Calu3 (cell line): ENCODE data around the gene CDYL2. TPM values are rescaled to one million over a fixed set of nuclear protein-coding genes. Genes with fewer than 3 reads are reported as not detected.

Experiments used
- BruUV-seq: library from RNA; stranded (reverse); fragments of 400-500 nt; replicated peaks from 2 replicates; lab custom pipeline; 2021; lab: Mats Ljungman, UMichigan
- CTCF ChIA-PET: fragments of 300-600 bp; sonication (Branson Sonifier 250); formaldehyde crosslinking; loops from one replicate; lab custom pipeline; 2022; ENCODE audit warnings: antibody characterized with exemption; lab: Charles Lee
- DNase-seq: peaks from one replicate; pipeline ENCODE4 v3.0.0; 2022
- H3K27ac Mint-ChIP-seq: one replicate; pipeline ENCODE4 v1.8.0; 2022; ENCODE audit warnings: mixed read lengths; ENCODE audit not compliant: unreplicated experiment
- H3K27me3 Mint-ChIP-seq: one replicate; pipeline ENCODE4 v1.8.0; 2022; ENCODE audit warnings: mixed read lengths; ENCODE audit not compliant: unreplicated experiment
- H3K36me3 Mint-ChIP-seq: one replicate; pipeline ENCODE4 v1.8.0; 2022; ENCODE audit warnings: mild to moderate bottlenecking, moderate library complexity, mixed read lengths; ENCODE audit not compliant: insufficient read depth, unreplicated experiment
- H3K4me1 Mint-ChIP-seq: one replicate; pipeline ENCODE4 v1.8.0; 2022; ENCODE audit warnings: mild to moderate bottlenecking, low read depth, mixed read lengths; ENCODE audit not compliant: unreplicated experiment
- H3K4me3 Mint-ChIP-seq: one replicate; pipeline ENCODE4 v1.8.0; 2022; ENCODE audit warnings: mild to moderate bottlenecking, low read depth, moderate library complexity, mixed read lengths; ENCODE audit not compliant: unreplicated experiment
- H3K9me3 Mint-ChIP-seq: one replicate; pipeline ENCODE4 v1.8.0; 2022; ENCODE audit warnings: low read depth, mixed read lengths; ENCODE audit not compliant: unreplicated experiment
- CTCF ChIP-seq: fragments of 200-600 bp; IDR thresholded peaks from one replicate; pipeline ENCODE4 v1.8.0; 2022; ENCODE audit warnings: antibody characterized with exemption; ENCODE audit not compliant: unreplicated experiment
- intact Hi-C: fragments of 100-400 bp; cut with micrococcal nuclease; formaldehyde crosslinking; loops from one replicate; pipeline ENCODE4 v1.10.0; 2022; ENCODE audit not compliant: unreplicated experiment
- total RNA-seq: library from RNA; stranded (reverse); gene quantifications from 2 replicates; pipeline ENCODE4 v1.2.3, GENCODE V29; 2022

Gene CDYL2
- total RNA-seq, 1 experiment from 2014 or later, result 1.0 TPM

- CTCF ChIA-PET, result no interaction called here
- peaks cover 8% of the 10 kb centered on the region for H3K9me3 Mint-ChIP-seq
- H3K27ac Mint-ChIP-seq, result no peak overlapping the region
- no peaks in the 10 kb centered on the region for H3K4me1 Mint-ChIP-seq
- H3K4me3 Mint-ChIP-seq, result no peak overlapping the region
- H3K27me3 Mint-ChIP-seq, result no peaks in the 10 kb centered on the region
- no peak for TF ChIP-seq CTCF
- BruUV-seq, result no TSS peak
- DNase-seq, result no peak
- no peaks in the 10 kb centered on the region for H3K36me3 Mint-ChIP-seq
- intact Hi-C loops, result no loop called here
These were observed 172.8 kb downstream of the CDYL2 start for GRCh38 chr16:80631581-80631980.

GRCh38 chr16:80628254-80628653, 176.1 kb downstream of the CDYL2 start:
- no TSS peak for BruUV-seq
- no peak overlapping the region for H3K27ac Mint-ChIP-seq
- TF ChIP-seq CTCF, result no peak
- intact Hi-C loops, result no loop called here
- DNase-seq, result no peak
- H3K36me3 Mint-ChIP-seq, result no peaks in the 10 kb centered on the region
- CTCF ChIA-PET, result no interaction called here
- no peaks in the 10 kb centered on the region for H3K27me3 Mint-ChIP-seq
- H3K4me3 Mint-ChIP-seq, result no peak overlapping the region
- peaks cover 4% of the 10 kb centered on the region for H3K9me3 Mint-ChIP-seq
- no peaks in the 10 kb centered on the region for H3K4me1 Mint-ChIP-seq

GRCh38 chr16:80627108-80627507, 177.3 kb downstream of the CDYL2 start:
- BruUV-seq, result no TSS peak
- DNase-seq, result no peak
- intact Hi-C loops, result no loop called here
- TF ChIP-seq CTCF, result no peak
- Mint-ChIP-seq H3K9me3 (peaks cover 4% of the 10 kb centered on the region), H3K27ac (no peak overlapping the region), H3K4me1 (no peaks in the 10 kb centered on the region), H3K4me3 (no peak overlapping the region), H3K36me3 (no peaks in the 10 kb centered on the region), H3K27me3 (no peaks in the 10 kb centered on the region)
- CTCF ChIA-PET, result no interaction called here

- CTCF ChIA-PET, result no interaction called here
- Mint-ChIP-seq H3K27ac (no peak overlapping the region), H3K4me3 (no peak overlapping the region), H3K36me3 (no peaks in the 10 kb centered on the region), H3K27me3 (no peaks in the 10 kb centered on the region), H3K9me3 (peaks cover 4% of the 10 kb centered on the region), H3K4me1 (no peaks in the 10 kb centered on the region)
- no peak for DNase-seq
- intact Hi-C loops, result no loop called here
- TF ChIP-seq CTCF, result no peak
- BruUV-seq, result no TSS peak
These were observed 181.0 kb downstream of the CDYL2 start for GRCh38 chr16:80623376-80623775.
